Ovary (tissue), 3 donors: ENCODE results near the gene POLR2E.

ENCODE experiments used
- CTCF ChIP-seq, 3 donors: fragments of 450-650 bp in 2 of 3; fragments of 200-600 bp in 1 of 3; IDR thresholded peaks; one replicate each; pipeline versions ENCODE4 v1.5.1 to v1.8.0; 2016 to 2022; ENCODE audit warnings: antibody characterized with exemption in 3 of 3, mild to moderate bottlenecking in 1 of 3
- EP300 ChIP-seq: sonication (generic); formaldehyde crosslinking; IDR thresholded peaks from one replicate; pipeline ENCODE4 v1.6.1; 2017; ENCODE audit warnings: antibody characterized with exemption
- POLR2A ChIP-seq: fragments of 450-650 bp; IDR thresholded peaks from one replicate; pipeline ENCODE4 v1.6.1; 2017; ENCODE audit warnings: antibody characterized with exemption, mild to moderate bottlenecking, moderate library complexity
- donor health status: DM: no; HTN: no; CAD: no.

GRCh38 chr19:1053176-1054101, 41.7 kb downstream of the POLR2E start:
- TF ChIP-seq CTCF (IDR thresholded peaks at IDR 0.05) (no peak), POLR2A (no peak), EP300 (no peak)
